Tibial artery (tissue), 4 donors: Measurements from ENCODE around the gene SAMD8.
"Not testable (repeated sequence)": the region's sequence is repeated elsewhere in the genome, so short reads cannot be mapped to it uniquely, and the experiment has no call there.

Experiments used
- DNase-seq, 2 donors: peaks; one replicate each; pipeline ENCODE4 v3.0.0-alpha.2; 2019
- H3K27ac ChIP-seq, 2 donors: fragments of 200-600 bp; sonication (generic) in 1 of 2; 1 replicate in 1 of 2; 2 replicates in 1 of 2; pipeline ENCODE4 v1.5.1; 2018 to 2019; ENCODE audit warnings: mild to moderate bottlenecking in 1 of 2
- H3K27me3 ChIP-seq, 2 donors: fragments of 200-600 bp; sonication (generic) in 1 of 2; one replicate each; pipeline versions ENCODE4 v1.5.1 to v1.6.0; 2016 to 2019
- H3K36me3 ChIP-seq, 3 donors: fragments of 200-600 bp; sonication (generic) in 2 of 3; one replicate each; pipeline ENCODE4 v1.5.1; 2016 to 2019; ENCODE audit warnings: mild to moderate bottlenecking in 2 of 3
- H3K4me1 ChIP-seq, 4 donors: fragments of 200-600 bp; sonication (generic) in 2 of 4; 1 replicate in 3 of 4; 2 replicates in 1 of 4; pipeline ENCODE4 v1.5.1; 2016 to 2019
- H3K4me3 ChIP-seq, 2 donors: fragments of 200-600 bp; sonication (generic) in 1 of 2; 1 replicate in 1 of 2; 2 replicates in 1 of 2; pipeline ENCODE4 v1.5.1; 2018 to 2019; ENCODE audit warnings: mild to moderate bottlenecking in 2 of 2
- H3K9me3 ChIP-seq, 3 donors: fragments of 200-600 bp; sonication (generic) in 1 of 3; one replicate each; pipeline ENCODE4 v1.5.1; 2016 to 2019
- intact Hi-C: fragments of 100-400 bp; cut with DNase I; formaldehyde crosslinking; loops from one replicate; pipeline ENCODE4 v1.15.0; 2023; ENCODE audit warnings: low total_unique reads
- TF ChIP-seq, protein P1 (sequence below), 2 experiments: fragments of 200-600 bp in 1 of 2; fragments of 450-650 bp in 1 of 2; IDR thresholded peaks; one replicate each; pipeline ENCODE4 v1.5.1; 2017 to 2019; ENCODE audit warnings: antibody characterized with exemption in 2 of 2, mild to moderate bottlenecking in 1 of 2, moderate library complexity in 1 of 2

Gene SAMD8

DNA sequence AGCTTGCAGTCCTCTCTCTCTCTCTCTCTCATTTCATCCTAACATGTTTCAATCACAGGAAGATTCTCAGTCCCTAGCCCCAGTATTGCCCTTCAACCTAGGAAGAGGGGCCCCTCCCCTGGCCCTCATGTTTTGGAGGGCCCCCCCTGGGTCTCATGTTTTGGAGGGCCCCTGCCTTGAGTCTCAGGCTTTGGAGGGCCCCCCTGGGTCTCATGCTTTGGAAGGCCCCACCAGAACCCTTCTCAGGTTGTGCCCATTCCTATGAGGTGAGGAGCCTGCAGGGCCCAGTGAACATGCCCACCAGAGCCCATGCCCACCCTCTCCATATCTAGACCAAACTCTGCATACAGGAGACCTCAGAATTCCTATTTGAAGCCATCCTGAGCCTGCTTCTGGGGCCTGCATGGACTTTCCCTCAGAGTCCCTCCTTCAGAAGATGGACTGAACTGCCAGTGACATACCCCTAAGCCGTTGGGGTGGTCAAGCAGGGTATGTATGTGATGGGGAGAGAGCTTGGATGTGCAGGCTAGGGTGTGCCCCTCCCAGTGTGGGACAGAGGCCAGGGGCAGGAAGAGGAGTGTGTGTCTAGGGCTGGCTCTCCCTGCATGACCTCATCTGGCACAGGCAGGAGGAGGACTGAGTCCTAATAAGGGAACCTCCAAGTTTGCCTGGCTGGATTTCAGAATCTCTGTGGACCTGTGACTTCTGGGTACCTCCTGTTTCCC lies 91.0 kb downstream of the SAMD8 start:
- intact Hi-C loops = loop anchor here (10.0 kb wide), 1 partner anchor 88 kb away; the partner anchor contains the start of gene SAMD8
- Histone ChIP-seq H3K36me3 (no peaks in the 10 kb centered on the region), H3K27ac (peak overlapping the region; percentile 52 to 68)

DNA sequence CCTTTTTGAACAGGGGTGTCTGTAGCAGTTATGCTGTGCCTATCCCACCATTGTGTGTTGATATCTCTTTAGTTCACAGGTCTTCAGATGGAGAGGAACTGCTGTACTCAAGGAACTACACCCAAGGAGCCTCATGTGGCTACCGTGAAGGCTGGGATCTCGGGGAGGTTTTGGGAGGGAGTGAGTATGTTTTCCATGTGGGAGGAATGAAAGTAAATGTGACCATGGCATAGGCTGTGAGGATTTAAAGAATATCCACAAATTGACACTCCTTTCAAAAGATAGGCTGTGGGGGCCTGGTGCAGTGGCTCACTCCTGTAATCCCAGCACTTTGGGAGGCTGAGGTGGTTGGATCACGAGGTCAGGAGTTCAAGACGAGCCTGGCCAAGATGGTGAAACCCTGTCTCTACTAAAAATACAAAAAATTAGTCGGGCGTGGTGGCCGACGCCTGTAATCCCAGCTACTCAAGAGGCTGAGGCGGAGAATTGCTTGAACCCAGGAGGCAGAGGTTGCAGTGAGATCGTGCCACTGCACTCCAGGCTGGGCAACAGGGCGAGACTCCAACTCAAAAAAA lies 91.7 kb downstream of the SAMD8 start:
- not testable (repeated sequence) for H3K36me3 ChIP-seq, H3K9me3 ChIP-seq
- intact Hi-C loops = loop anchor here (10.0 kb wide), 1 partner anchor 88 kb away; the partner anchor contains the start of gene SAMD8

More for the DNA sequence above, 91.0 kb downstream of the SAMD8 start:
- TF ChIP-seq, protein P1, sequence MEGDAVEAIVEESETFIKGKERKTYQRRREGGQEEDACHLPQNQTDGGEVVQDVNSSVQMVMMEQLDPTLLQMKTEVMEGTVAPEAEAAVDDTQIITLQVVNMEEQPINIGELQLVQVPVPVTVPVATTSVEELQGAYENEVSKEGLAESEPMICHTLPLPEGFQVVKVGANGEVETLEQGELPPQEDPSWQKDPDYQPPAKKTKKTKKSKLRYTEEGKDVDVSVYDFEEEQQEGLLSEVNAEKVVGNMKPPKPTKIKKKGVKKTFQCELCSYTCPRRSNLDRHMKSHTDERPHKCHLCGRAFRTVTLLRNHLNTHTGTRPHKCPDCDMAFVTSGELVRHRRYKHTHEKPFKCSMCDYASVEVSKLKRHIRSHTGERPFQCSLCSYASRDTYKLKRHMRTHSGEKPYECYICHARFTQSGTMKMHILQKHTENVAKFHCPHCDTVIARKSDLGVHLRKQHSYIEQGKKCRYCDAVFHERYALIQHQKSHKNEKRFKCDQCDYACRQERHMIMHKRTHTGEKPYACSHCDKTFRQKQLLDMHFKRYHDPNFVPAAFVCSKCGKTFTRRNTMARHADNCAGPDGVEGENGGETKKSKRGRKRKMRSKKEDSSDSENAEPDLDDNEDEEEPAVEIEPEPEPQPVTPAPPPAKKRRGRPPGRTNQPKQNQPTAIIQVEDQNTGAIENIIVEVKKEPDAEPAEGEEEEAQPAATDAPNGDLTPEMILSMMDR (IDR thresholded peaks at IDR 0.05) = no peak
- Histone ChIP-seq H3K9me3 (no peaks in the 10 kb centered on the region), H3K4me3 (no peak overlapping the region), H3K27me3 (no peaks in the 10 kb centered on the region), H3K4me1 (peaks cover 0 to 14% (median 9%) of the 10 kb centered on the region in 4 donors)
- peak; percentile 56 to 85 for DNase-seq

DNA sequence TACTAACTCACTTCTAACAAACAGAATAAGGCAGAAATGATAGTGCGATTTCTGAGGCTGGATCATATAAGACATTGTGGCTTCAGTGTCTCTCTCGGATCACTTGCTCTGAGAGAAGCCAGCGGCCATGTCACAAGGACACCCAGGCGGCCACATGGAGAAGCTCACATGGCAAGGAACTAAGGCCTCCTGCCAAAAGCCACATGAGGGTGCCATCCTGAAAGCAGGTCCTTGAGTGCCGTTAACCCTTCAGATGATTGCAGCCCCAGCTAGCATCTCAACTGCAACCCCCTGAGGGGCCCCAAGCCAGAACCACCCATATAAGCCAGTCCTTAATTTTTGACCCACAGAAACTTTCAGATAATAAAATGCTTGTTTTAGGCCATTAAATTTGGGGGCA lies 92.3 kb downstream of the SAMD8 start:
- Histone ChIP-seq H3K4me1 (peaks cover 0 to 14% (median 9%) of the 10 kb centered on the region in 4 donors), H3K9me3 (no peaks in the 10 kb centered on the region), H3K4me3 (no peak overlapping the region), H3K36me3 (no peaks in the 10 kb centered on the region), H3K27ac (no peak overlapping the region), H3K27me3 (no peaks in the 10 kb centered on the region)
- intact Hi-C loops = loop anchor here (10.0 kb wide), 1 partner anchor 89 kb away; the partner anchor contains the start of gene SAMD8
- peak in 1 of 2 donors; percentile 40 for DNase-seq
- TF ChIP-seq, protein P1 (IDR thresholded peaks at IDR 0.05) = no peak

More for the DNA sequence above, 91.7 kb downstream of the SAMD8 start:
- Histone ChIP-seq H3K27ac (peak overlapping the region; percentile 52 to 68), H3K4me1 (peaks cover 0 to 14% (median 9%) of the 10 kb centered on the region in 4 donors)
- DNase-seq = peak in 1 of 2 donors; percentile 34
- H3K27me3 ChIP-seq, H3K4me3 ChIP-seq: not testable (repeated sequence)

DNA sequence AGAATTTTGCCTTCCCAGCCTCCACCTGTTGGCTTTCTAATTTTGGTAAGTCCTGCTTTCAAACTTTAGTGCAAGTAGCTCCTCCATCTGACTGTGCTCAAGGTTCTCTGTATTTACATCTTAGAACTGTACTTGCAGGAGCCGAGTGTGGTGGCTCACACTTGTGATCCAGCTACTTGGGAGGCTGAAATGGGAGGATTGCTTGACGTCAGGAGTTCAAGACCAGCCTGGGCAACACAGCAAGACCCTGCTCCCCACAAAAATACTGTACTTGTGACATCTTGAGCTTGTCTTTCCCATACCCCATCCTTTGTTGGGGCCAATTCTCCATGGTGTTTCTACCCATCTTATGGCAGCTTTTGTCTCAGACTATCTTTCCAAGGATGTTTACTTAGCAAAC lies 94.5 kb downstream of the SAMD8 start:
- no peak overlapping the region for H3K4me3 ChIP-seq
- no peaks in the 10 kb centered on the region for H3K36me3 ChIP-seq
- peak in 1 of 2 donors; percentile 16 for DNase-seq
- H3K4me1 ChIP-seq = peaks cover 0 to 20% (median 9%) of the 10 kb centered on the region in 4 donors
- no peaks in the 10 kb centered on the region for H3K9me3 ChIP-seq
- TF ChIP-seq, protein P1 (IDR thresholded peaks at IDR 0.05) = no peak
- intact Hi-C loops = loop anchor here (10.0 kb wide), 1 partner anchor 91 kb away; the partner anchor contains the start of gene SAMD8
- H3K27me3 ChIP-seq = no peaks in the 10 kb centered on the region
- no peak overlapping the region for H3K27ac ChIP-seq

DNA sequence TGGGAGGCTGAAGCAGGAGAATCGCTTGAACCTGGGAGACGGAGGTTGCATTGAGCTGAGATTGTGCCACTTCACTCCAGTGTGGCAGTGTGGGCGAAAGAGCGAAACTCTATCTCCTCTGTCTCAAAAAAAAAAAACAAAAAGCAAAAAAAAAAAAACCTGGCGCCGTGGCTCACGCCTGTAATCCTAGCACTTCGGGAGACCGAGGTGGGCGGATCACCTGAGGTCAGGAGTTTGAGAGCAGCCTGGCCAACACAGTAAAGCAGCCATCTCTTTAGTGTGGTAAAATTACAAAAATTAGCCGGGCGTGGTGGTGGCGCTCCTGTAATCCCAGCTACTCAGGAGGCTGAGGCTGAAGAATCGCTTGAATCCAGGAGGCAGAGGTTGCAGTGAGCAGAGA lies 95.2 kb downstream of the SAMD8 start:
- not testable (repeated sequence) for H3K27me3 ChIP-seq, H3K27ac ChIP-seq, H3K36me3 ChIP-seq, H3K9me3 ChIP-seq, H3K4me3 ChIP-seq
- peak in 1 of 2 donors; percentile 11 for DNase-seq
- H3K4me1 ChIP-seq = peaks cover 0 to 23% (median 12%) of the 10 kb centered on the region in 4 donors
- intact Hi-C loops = loop anchor here (10.0 kb wide), 1 partner anchor 92 kb away; the partner anchor contains the start of gene SAMD8

DNA sequence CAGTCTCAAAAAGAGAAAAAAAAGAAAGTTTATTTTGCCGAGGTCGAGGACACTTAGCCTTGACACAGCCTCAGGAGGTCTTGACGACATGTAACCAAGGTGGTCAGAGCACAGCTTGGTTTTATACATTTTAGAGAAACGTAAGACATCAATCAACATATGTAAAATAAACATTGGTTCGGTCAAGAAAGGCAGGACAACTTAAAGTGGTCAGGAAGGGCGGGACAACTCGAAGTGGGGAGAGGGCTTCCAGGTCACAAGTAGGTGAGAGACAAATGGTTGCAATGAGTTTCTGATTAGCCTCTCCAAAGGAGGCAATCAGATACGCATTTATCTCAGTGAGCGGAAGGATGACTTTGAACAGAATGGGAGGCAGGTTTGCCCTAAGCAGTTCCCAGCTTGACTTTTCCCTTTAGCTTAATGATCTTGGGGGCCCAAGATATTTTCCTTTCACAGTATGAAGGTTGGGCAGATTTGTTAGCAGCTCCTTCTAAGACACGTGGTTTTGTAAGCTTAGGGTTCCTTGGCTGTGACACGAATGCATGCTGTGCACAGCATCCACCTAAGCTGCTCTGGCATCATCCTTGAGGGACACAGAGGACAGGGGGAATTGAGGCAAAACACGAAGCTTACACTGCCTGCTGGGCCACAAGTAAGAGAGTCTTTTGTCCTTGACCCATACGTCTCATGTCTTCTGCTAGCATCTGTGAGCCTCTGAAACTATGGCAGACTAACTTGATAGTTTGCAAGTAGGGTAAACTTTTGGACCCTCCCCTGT lies 95.8 kb downstream of the SAMD8 start:
- Histone ChIP-seq H3K4me1 (peaks cover 0 to 27% (median 18%) of the 10 kb centered on the region in 4 donors), H3K27ac (no peak overlapping the region), H3K4me3 (no peak overlapping the region), H3K36me3 (peaks cover 0 to under 1% (median 0%) of the 10 kb centered on the region in 3 donors), H3K27me3 (no peaks in the 10 kb centered on the region), H3K9me3 (no peaks in the 10 kb centered on the region)
- TF ChIP-seq, protein P1 (IDR thresholded peaks at IDR 0.05) = no peak
- DNase-seq = peak in 1 of 2 donors; percentile 15
- intact Hi-C loops = loop anchor here (10.0 kb wide), 1 partner anchor 92 kb away; the partner anchor contains the start of gene SAMD8
